HG02981 (cell line): ENCODE measurements around the gene BANP.
"Not testable (repeated sequence)": the region's sequence is repeated elsewhere in the genome, so short reads cannot be mapped to it uniquely, and the experiment has no call there.

Source experiments
- ATAC-seq: cut with Tn5 transposase; IDR thresholded peaks from one replicate; pipeline ENCODE4 v1.9.1; 2021; ENCODE audit warnings: mild to moderate bottlenecking, moderate library complexity; ENCODE audit not compliant: unreplicated experiment

The BANP gene

GRCh38 chr16:88094253-88094575, 143.0 kb downstream of the BANP start:
- ATAC-seq, result not testable (repeated sequence)

- ATAC-seq, result not testable (repeated sequence)
Measured at GRCh38 chr16:88094900-88095299, 143.7 kb downstream of the BANP start.

GRCh38 chr16:88096659-88097058, 145.4 kb downstream of the BANP start:
- ATAC-seq, result not testable (repeated sequence)

DNA sequence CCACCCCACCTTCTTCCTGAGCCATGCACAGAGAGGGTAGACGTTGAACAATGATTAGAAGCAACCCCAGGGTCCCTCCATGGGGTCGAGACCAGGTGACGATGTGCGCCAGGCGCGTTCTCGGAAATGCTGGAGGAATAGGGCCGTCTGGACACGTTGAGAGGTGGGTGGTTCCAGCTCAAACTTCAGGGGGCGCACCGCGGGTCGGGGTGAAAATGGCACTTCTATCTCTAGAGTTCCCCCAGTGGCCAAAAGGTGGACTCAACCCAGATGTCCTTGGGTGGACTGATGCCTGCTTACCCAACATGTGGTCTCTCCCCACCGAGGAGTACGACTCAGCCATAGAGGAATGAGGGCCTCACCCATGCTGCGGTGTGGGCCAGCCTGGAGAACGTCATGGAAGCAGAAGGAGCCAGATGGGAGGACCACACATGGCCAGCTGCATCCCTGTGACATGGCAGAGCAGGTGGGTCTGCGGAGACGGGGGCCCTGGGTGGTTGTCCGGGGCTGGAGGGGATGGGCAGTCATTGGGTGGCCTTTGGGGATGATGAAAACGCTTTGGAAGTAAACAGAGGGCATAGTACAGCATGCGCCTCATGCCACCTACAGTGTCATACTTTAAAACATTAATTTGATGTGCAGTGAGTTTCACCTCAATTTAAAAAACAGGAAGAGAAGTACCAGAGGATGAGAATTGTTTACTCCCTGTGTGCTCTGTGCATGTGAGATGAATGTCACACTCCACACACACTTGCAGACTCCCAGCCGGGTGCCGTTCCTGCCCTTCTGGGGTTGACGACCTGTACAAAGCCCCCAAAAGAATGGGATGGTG, 147.7 kb downstream of the BANP start:
- ATAC-seq, result not testable (repeated sequence)

- no peak for ATAC-seq
Measured at GRCh38 chr16:88099563-88099890, 148.3 kb downstream of the BANP start.

DNA sequence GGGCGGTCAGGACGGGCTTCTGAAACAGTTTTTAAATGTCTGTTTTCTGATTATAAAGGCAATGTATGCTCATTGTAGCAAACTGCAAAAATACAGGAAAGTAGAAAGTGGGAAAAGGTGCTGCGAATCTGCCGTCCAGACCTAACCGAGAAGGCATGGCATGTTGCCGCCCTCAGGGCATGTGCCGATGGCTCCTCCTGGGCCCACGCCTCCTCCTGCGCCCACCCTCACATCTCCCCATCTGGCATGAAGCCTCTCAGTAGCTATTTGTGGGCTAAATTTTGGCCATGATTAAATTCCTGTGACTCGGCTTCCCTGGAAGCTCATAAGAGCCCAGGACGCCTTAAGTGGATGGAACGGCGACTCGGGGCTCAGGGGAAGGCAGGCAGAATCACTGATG, 148.7 kb downstream of the BANP start:
- ATAC-seq, result not testable (repeated sequence)

GRCh38 chr16:88100801-88101622, 149.8 kb downstream of the BANP start:
- ATAC-seq, result not testable (repeated sequence)

DNA sequence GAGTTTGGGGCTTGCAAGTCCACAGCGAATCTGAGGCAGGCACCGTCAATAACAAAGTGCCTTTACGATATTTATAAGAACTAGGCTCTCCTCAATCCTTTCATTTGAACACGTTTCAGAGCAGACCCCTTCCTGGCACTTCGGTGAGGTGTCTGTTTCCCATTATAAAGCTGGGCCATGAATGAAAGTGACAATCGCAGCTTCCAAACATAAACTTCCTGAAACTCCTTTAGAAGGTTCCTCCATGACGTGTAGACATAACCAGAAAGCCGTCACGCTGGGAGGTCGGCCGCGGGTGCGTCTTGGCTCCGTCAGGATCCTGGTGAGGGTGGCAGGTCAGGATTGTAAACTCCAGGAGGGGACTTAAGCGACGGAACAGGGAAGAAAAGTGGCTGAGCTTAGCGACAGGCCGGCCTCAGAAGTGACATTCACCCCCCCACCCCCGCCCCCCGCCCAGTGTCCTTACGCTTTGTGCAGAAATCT, 150.4 kb downstream of the BANP start:
- ATAC-seq, result not testable (repeated sequence)

DNA sequence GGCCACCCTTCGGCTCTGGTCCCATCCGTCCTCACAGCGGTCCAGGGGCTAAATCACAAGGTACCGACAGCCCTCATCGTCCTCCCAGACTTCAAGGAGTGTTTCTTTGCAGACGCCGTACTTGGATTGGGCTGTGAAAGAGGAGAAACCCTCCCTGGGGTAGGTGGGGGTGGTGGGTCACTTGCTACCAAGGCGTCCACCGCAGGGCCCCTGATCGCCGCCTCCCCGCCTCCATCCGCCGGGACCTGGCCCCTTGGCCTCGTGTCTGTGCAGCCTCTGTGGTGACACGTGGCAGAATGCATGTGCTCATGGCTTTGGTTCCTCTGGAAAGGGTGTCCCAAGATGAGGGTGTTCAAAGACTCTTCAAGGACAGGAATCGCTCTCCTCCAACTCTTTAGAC, 151.4 kb downstream of the BANP start:
- ATAC-seq, result no peak

GRCh38 chr16:88103011-88103410, 151.8 kb downstream of the BANP start:
- no peak for ATAC-seq

DNA sequence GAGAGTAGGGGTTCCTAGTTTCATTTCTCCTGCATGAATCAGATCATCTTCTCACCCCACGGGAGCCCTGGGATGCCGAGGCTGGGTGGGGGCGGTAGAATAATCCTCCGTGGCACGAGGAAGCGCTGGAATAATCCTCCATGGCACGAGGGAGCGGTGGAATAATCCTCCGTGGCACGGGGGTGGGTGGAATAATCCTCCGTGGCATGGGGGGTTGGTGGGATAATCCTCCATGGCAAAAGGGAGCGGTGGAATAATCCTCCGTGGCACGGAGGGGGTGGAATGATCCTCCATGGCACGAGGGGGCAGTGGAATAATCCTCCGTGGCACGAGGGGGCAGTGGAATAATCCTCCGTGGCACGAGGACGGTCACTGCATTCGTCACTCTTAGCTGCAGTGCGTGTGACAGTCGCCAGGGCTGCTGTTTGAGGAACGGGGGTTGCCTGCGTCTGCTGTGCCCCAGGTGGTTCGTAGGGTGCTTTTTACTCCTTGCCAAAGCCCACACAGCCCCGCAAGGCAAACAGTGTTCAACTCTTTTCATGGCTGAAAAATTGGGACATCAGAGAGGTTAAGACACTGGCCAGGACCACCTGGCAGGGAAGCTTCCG, 152.5 kb downstream of the BANP start:
- no peak for ATAC-seq

DNA sequence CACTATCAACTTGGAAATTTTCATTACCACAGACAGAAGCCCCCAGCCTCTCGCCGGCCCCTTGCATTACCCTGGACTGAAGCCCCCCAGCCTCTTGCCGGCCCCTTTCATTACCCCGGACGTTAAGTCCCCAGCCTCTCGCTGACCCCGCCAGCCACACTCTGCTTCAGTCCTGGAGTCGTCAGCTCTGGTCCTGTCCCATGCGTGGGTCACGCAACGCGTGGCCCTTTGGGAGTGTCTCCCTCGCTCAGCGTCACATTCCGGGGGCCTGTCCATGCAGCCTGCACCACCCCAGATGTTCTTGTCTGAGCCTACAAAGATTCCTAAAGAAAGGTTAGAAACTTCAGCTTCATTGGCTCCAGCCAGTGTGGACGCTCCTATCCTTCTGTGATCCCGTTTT, 153.1 kb downstream of the BANP start:
- ATAC-seq, result not testable (repeated sequence)

DNA sequence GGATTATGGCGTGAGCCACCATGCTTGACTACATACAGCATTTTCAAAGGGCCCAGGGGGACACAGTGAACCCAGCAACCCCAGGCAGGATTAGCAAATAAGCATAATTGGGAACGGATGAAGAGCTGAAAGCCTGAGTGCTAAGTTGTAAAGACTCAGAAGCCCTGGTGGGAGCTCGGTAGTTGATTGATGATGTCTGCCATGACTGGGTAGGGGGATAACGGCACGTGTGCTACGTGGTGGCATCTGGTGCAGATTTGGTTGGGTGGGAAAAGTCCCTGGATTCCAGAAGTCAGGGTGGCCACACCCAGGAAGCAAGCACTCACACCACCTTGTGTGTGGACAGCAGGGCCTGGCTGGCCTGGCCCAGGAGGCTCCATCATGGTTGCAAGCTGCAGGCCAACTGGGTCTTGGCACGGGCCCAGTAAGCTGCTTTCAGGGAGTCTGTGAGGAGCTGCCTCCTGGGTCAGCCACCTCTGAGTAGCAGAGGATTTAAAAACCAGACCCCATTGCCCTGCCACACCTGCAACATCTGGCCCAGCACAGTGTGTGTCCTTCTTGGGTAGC, 154.4 kb downstream of the BANP start:
- ATAC-seq, result not testable (repeated sequence)

GRCh38 chr16:88106566-88106965, 155.3 kb downstream of the BANP start:
- not testable (repeated sequence) for ATAC-seq

DNA sequence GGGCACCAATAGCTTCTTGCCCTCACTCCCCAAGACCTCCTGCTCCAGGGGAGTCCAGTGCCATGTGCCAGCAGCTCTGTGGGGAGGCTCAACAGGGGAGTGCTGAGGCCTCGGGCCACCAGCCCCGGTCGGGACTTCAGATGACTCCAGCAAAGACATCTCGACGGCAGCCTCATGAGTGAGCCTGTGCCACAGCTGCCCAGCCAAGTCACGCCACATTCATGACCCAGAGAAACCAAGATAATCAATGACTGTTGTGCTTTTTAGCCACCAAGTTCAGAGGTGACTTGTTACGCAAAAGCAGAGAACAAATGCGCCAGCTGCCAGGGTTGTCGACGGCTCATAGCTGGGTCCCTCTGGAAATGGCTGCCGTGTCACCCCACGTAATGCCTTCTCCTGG, 157.5 kb downstream of the BANP start:
- no peak for ATAC-seq

DNA sequence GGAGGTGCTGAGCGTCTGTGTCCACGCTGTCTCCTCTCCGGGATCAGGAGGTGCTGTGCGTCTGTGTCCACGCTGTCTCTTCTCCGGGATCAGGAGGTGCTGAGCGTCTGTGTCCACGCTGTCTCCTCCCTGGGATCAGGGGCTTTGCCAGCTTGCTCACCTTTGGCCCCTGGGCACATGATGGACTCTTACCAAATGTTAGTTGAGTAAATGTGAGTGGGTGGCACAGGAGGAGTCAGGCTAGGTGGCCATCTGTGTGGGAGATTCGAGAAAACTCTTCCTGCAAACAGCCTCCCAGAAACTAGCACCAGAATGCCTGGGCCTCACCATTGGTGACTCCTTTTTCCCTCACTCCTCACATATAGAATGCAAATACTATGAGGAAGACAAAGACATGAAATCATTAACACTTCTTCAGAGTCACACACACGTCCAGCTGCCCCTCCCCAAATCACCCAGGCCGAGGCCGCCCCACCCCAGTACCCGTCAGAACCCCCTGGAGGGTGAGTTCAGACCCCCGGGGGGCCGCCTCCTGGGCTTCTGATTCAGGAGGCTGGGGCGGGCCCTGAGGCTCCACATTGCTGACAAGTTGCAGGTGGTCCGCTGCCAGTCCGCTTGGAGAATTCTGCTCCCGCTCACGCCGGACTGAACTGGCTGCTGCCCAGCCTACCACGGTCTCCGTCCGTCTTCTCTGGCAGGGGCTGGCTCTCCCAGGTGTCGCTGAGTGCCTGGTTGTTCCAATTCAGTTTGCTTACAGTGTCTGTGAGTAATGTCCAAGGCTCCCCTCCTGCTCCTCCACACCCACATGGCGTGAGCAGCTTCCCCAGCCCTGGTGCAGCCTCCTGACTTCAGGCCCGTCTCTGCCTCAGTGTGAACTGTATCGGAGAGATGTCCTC, 158.7 kb downstream of the BANP start:
- ATAC-seq, result not testable (repeated sequence)

GRCh38 chr16:88110875-88111494, 159.8 kb downstream of the BANP start:
- not testable (repeated sequence) for ATAC-seq

DNA sequence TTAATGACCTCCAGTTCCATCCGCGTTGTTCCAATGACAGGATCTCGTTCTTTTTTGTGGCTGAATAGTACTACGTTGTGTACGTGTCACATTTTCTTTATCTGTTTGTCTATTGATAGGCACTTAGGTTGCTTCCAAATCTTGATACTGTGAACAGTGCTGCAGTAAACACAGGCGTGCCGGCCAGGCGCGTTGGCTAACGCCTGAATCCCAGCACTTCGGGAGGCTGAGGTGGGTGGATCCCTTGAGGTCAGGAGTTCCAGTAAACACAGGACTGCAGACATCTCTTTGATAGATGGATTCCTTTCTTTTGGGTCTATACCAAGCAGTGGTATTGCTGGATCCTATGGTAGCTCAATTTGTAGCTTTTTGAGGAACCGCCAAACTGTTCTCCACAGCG, 160.7 kb downstream of the BANP start:
- ATAC-seq, result not testable (repeated sequence)

DNA sequence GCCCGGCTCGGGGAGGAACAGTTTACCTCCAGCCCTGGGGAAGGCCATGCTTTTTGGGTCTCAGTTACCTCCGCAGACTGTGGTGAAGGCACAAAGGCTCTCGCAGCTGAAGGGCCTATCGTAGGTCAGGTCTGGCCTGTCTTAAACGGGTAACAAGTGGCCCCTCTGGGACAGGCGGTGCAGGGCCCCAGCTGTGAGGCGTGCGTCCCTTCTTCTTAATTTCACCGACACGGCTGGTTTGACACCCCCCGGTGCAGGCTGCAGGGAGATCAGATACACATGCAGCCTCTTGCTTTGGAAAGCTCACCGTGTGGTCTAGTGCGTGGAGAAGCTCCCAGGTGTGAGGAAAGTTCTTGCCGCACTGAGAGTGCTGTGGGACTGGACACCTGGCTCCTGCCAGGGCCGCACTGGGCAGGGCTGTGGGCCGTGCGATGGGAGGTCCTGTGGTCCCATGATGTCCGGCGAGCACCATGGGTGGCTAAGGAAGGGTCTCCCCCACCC, 162.4 kb downstream of the BANP start:
- ATAC-seq, result no peak
